ENCODE measurements around the gene HES4. TPM values are rescaled to one million over a fixed set of nuclear protein-coding genes. Genes with fewer than 3 reads are reported as not detected.

HES4 gene
- total and polyA plus RNA-seq, 7 experiments from 2014 or later: 0.22 to 35.0 (median 1.8) TPM; not detected in 2

GRCh38 chr1:981491-981954 is 18.4 kb downstream of the HES4 start:
- ChIA-PET CTCF (interaction anchor here (1.4 to 4.7 kb wide), 2 partner anchors 80 to 83 kb away, joined by 3 to 38 read pairs; no protein-coding TSS in a partner anchor), POLR2A (interaction anchor here (1.2 kb wide), 1 partner anchor 141 kb away, joined by 3 read pairs; no protein-coding TSS in a partner anchor)
- H3K36me3 ChIP-seq (ENCODE audit: control insufficient read depth in 2 of 3, insufficient read depth in 3 of 3, low read length in 3 of 3): no peaks in the 10 kb centered on the region
- H3K4me3 Mint-ChIP-seq: no peak overlapping the region
- H3K9me3 Mint-ChIP-seq: peaks cover 0 to 3% (median 0%) of the 10 kb centered on the region in 11 donors
- no peaks in the 10 kb centered on the region for H3K4me1 ChIP-seq (ENCODE audit: control insufficient read depth in 2 of 2, insufficient read depth in 2 of 2, low read length in 2 of 2)
- H3K27me3 ChIP-seq (ENCODE audit: control insufficient read depth in 2 of 2, insufficient read depth in 2 of 2, low read length in 2 of 2): no peaks in the 10 kb centered on the region
- no peak for ATAC-seq
- H3K27me3 Mint-ChIP-seq: peaks cover 7 to 30% (median 16%) of the 10 kb centered on the region in 5 donors
- no peaks in the 10 kb centered on the region for H3K36me3 Mint-ChIP-seq
- peaks cover 0 to 4% (median 0%) of the 10 kb centered on the region in 7 donors for H3K4me1 Mint-ChIP-seq
- no peak overlapping the region for H3K27ac ChIP-seq (ENCODE audit: low read depth, low read length)
- no peaks in the 10 kb centered on the region for H3K9me3 ChIP-seq (ENCODE audit: control insufficient read depth in 2 of 3, low read length in 3 of 3)
- DNase-seq: peak in 1 of 9 donors; percentile 6
- H3K4me3 ChIP-seq (ENCODE audit: low read length): no peak overlapping the region
- no peak overlapping the region for H3K27ac Mint-ChIP-seq
- intact Hi-C loops (cut with micrococcal nuclease): loop anchor here in 1 of 2 donors (5.0 kb wide), 1 partner anchor 311 kb away; no protein-coding TSS in a partner anchor

GRCh38 chr1:980602-981395 is 19.1 kb downstream of the HES4 start:
- CTCF ChIA-PET: interaction anchor here (1.4 to 4.7 kb wide), 2 partner anchors 81 to 84 kb away, joined by 3 to 38 read pairs; no protein-coding TSS in a partner anchor
- Histone ChIP-seq H3K27me3 (ENCODE audit: control insufficient read depth in 2 of 2, insufficient read depth in 2 of 2, low read length in 2 of 2) (no peaks in the 10 kb centered on the region), H3K4me1 (ENCODE audit: control insufficient read depth in 2 of 2, insufficient read depth in 2 of 2, low read length in 2 of 2) (peaks cover 0 to 6% of the 10 kb centered on the region in 2 donors), H3K27ac (ENCODE audit: low read depth, low read length) (no peak overlapping the region), H3K36me3 (ENCODE audit: control insufficient read depth in 2 of 3, insufficient read depth in 3 of 3, low read length in 3 of 3) (no peaks in the 10 kb centered on the region), H3K4me3 (ENCODE audit: low read length) (no peak overlapping the region), H3K9me3 (ENCODE audit: control insufficient read depth in 2 of 3, low read length in 3 of 3) (no peaks in the 10 kb centered on the region)
- intact Hi-C loops (cut with micrococcal nuclease): loop anchor here in 1 of 2 donors (5.0 kb wide), 1 partner anchor 312 kb away; no protein-coding TSS in a partner anchor
- peaks cover 0 to 3% (median 0%) of the 10 kb centered on the region in 11 donors for H3K9me3 Mint-ChIP-seq
- H3K27ac Mint-ChIP-seq: no peak overlapping the region
- no peak overlapping the region for H3K4me3 Mint-ChIP-seq
- ATAC-seq (no peak), DNase-seq (peak in 1 of 9 donors; percentile 5)
- H3K36me3 Mint-ChIP-seq: no peaks in the 10 kb centered on the region
- peaks cover 8 to 24% (median 10%) of the 10 kb centered on the region in 5 donors for H3K27me3 Mint-ChIP-seq
- peaks cover 0 to 6% (median 2%) of the 10 kb centered on the region in 7 donors for H3K4me1 Mint-ChIP-seq
- POLR2A ChIA-PET: no interaction called here

GRCh38 chr1:980137-980571 is 19.7 kb downstream of the HES4 start:
- peaks cover 10 to 18% (median 12%) of the 10 kb centered on the region in 5 donors for H3K27me3 Mint-ChIP-seq
- H3K4me1 Mint-ChIP-seq: peaks cover 0 to 9% (median 4%) of the 10 kb centered on the region in 7 donors
- POLR2A ChIA-PET: no interaction called here

GRCh38 chr1:979744-980072 is 20.2 kb downstream of the HES4 start:
- Histone ChIP-seq H3K36me3 (ENCODE audit: control insufficient read depth in 2 of 3, insufficient read depth in 3 of 3, low read length in 3 of 3) (no peaks in the 10 kb centered on the region), H3K9me3 (ENCODE audit: control insufficient read depth in 2 of 3, low read length in 3 of 3) (no peaks in the 10 kb centered on the region), H3K27me3 (ENCODE audit: control insufficient read depth in 2 of 2, insufficient read depth in 2 of 2, low read length in 2 of 2) (no peaks in the 10 kb centered on the region), H3K4me1 (ENCODE audit: control insufficient read depth in 2 of 2, insufficient read depth in 2 of 2, low read length in 2 of 2) (peaks cover 0 to 10% of the 10 kb centered on the region in 2 donors), H3K4me3 (ENCODE audit: low read length) (no peak overlapping the region), H3K27ac (ENCODE audit: low read depth, low read length) (no peak overlapping the region)
- ATAC-seq (no peak), DNase-seq (no peak)
- ChIA-PET POLR2A (no interaction called here), CTCF (interaction anchor here (0.6 kb wide), 1 partner anchor 15 kb away, joined by 3 read pairs; no protein-coding TSS in a partner anchor)
- Mint-ChIP-seq H3K4me1 (peaks cover 0 to 9% (median 4%) of the 10 kb centered on the region in 7 donors), H3K27me3 (peaks cover 10 to 16% (median 13%) of the 10 kb centered on the region in 5 donors), H3K36me3 (no peaks in the 10 kb centered on the region), H3K27ac (peak overlapping the region in 1 of 9 donors; percentile 33), H3K4me3 (no peak overlapping the region), H3K9me3 (peaks cover 0 to 4% (median 0%) of the 10 kb centered on the region in 11 donors)
- intact Hi-C loops (cut with micrococcal nuclease): loop anchor here in 1 of 2 donors (5.0 kb wide), 1 partner anchor 313 kb away; no protein-coding TSS in a partner anchor

More at GRCh38 chr1:980137-980571, 19.7 kb downstream of the HES4 start:
- H3K4me3 Mint-ChIP-seq: no peak overlapping the region
- ATAC-seq (no peak), DNase-seq (peak in 1 of 9 donors; percentile 5)
- Histone ChIP-seq H3K27me3 (ENCODE audit: control insufficient read depth in 2 of 2, insufficient read depth in 2 of 2, low read length in 2 of 2) (no peaks in the 10 kb centered on the region), H3K4me3 (ENCODE audit: low read length) (no peak overlapping the region), H3K4me1 (ENCODE audit: control insufficient read depth in 2 of 2, insufficient read depth in 2 of 2, low read length in 2 of 2) (peaks cover 0 to 10% of the 10 kb centered on the region in 2 donors), H3K36me3 (ENCODE audit: control insufficient read depth in 2 of 3, insufficient read depth in 3 of 3, low read length in 3 of 3) (no peaks in the 10 kb centered on the region), H3K27ac (ENCODE audit: low read depth, low read length) (no peak overlapping the region), H3K9me3 (ENCODE audit: control insufficient read depth in 2 of 3, low read length in 3 of 3) (no peaks in the 10 kb centered on the region)
- no peaks in the 10 kb centered on the region for H3K36me3 Mint-ChIP-seq
- peaks cover 0 to 3% (median 0%) of the 10 kb centered on the region in 11 donors for H3K9me3 Mint-ChIP-seq
- CTCF ChIA-PET: interaction anchor here (0.6 to 1.4 kb wide), 2 partner anchors 14 to 81 kb away, joined by 3 read pairs; no protein-coding TSS in a partner anchor
- H3K27ac Mint-ChIP-seq: no peak overlapping the region
- intact Hi-C loops (cut with micrococcal nuclease): loop anchor here in 1 of 2 donors (5.0 kb wide), 1 partner anchor 312 kb away; no protein-coding TSS in a partner anchor

- DNase-seq: peak in 1 of 9 donors; percentile 5
- Histone ChIP-seq H3K9me3 (ENCODE audit: control insufficient read depth in 2 of 3, low read length in 3 of 3) (no peaks in the 10 kb centered on the region), H3K4me1 (ENCODE audit: control insufficient read depth in 2 of 2, insufficient read depth in 2 of 2, low read length in 2 of 2) (peaks cover 0 to 10% of the 10 kb centered on the region in 2 donors), H3K27ac (ENCODE audit: low read depth, low read length) (no peak overlapping the region), H3K27me3 (ENCODE audit: control insufficient read depth in 2 of 2, insufficient read depth in 2 of 2, low read length in 2 of 2) (peaks cover 0 to 3% of the 10 kb centered on the region in 2 donors), H3K4me3 (ENCODE audit: low read length) (no peak overlapping the region), H3K36me3 (ENCODE audit: control insufficient read depth in 2 of 3, insufficient read depth in 3 of 3, low read length in 3 of 3) (no peaks in the 10 kb centered on the region)
- intact Hi-C loops (cut with micrococcal nuclease): no loop called here
- H3K9me3 Mint-ChIP-seq: peaks cover 0 to 4% (median 0%) of the 10 kb centered on the region in 11 donors
- H3K4me3 Mint-ChIP-seq: no peak overlapping the region
- POLR2A ChIA-PET: no interaction called here
- CTCF ChIA-PET: interaction anchor here (0.6 kb wide), 1 partner anchor 15 kb away, joined by 3 read pairs; no protein-coding TSS in a partner anchor
- no peak for ATAC-seq
- H3K4me1 Mint-ChIP-seq: peaks cover 0 to 9% (median 4%) of the 10 kb centered on the region in 7 donors
- H3K36me3 Mint-ChIP-seq: no peaks in the 10 kb centered on the region
- no peak overlapping the region for H3K27ac Mint-ChIP-seq
- peaks cover 10 to 16% (median 15%) of the 10 kb centered on the region in 5 donors for H3K27me3 Mint-ChIP-seq
Measured at GRCh38 chr1:978835-979743, 20.8 kb downstream of the HES4 start.

Measured in naive thymus-derived CD4-positive, alpha-beta T cell (primary cell).